Neural cell (in vitro differentiated cells): ENCODE measurements around the gene GOLGA2. TPM values are rescaled to one million over a fixed set of nuclear protein-coding genes. Genes with fewer than 3 reads are reported as not detected.

ENCODE experiments used
- H2AFZ ChIP-seq: fragments of 200-600, 300-800 bp; sonication (generic), shearing (Covaris generic); 2 replicates; pipeline ENCODE4 v1.6.0; 2014; ENCODE audit warnings: low read depth, mild to moderate bottlenecking, antibody characterized with exemption, low read length, moderate library complexity
- H3F3A ChIP-seq: fragments of 200-600 bp; shearing (Covaris generic); 2 replicates; pipeline ENCODE4 v1.6.1; 2016; ENCODE audit warnings: mild to moderate bottlenecking, moderate library complexity, mixed read lengths, antibody characterized with exemption, low read length; ENCODE audit not compliant: insufficient read depth, poor library complexity, severe bottlenecking
- H3K27ac ChIP-seq: fragments of 200-600, 300-800 bp; sonication (generic), shearing (Covaris generic); 2 replicates; pipeline ENCODE4 v1.5.1; 2014; ENCODE audit warnings: mild to moderate bottlenecking, low read length, moderate library complexity
- H3K27me3 ChIP-seq: fragments of 300-800, 200-600 bp; sonication (generic), shearing (Covaris generic); 2 replicates; pipeline ENCODE4 v1.6.0; 2014; ENCODE audit warnings: mild to moderate bottlenecking, low read depth, low read length, moderate library complexity; ENCODE audit not compliant: insufficient read depth
- H3K36me3 ChIP-seq: fragments of 300-800, 200-600 bp; sonication (generic), shearing (Covaris generic); 2 replicates; pipeline ENCODE4 v1.5.1; 2014; ENCODE audit warnings: mild to moderate bottlenecking, antibody characterized with exemption, low read length, moderate library complexity; ENCODE audit not compliant: insufficient read depth
- H3K4me2 ChIP-seq: fragments of 300-800, 200-600 bp; sonication (generic), shearing (Covaris generic); 2 replicates; pipeline ENCODE4 v1.6.0; 2014; ENCODE audit warnings: mild to moderate bottlenecking, low read length
- H3K4me3 ChIP-seq: fragments of 300-800, 200-600 bp; sonication (generic), shearing (Covaris generic); 2 replicates; pipeline ENCODE4 v1.5.1; 2014; ENCODE audit warnings: mild to moderate bottlenecking, low read length, moderate library complexity
- H3K79me2 ChIP-seq: fragments of 200-600 bp; shearing (Covaris generic); replicated peaks from 2 replicates; pipeline ENCODE4 v1.6.0; 2014; ENCODE audit warnings: mild to moderate bottlenecking, low read length, moderate library complexity; ENCODE audit not compliant: insufficient read depth
- H3K9ac ChIP-seq: fragments of 300-800, 200-600 bp; sonication (generic), shearing (Covaris generic); 2 replicates; pipeline ENCODE4 v1.6.1; 2016; ENCODE audit warnings: mild to moderate bottlenecking, low read length, mixed read lengths
- H3K9me2 ChIP-seq: fragments of 200-600 bp; shearing (Covaris generic); 2 replicates; pipeline ENCODE4 v1.6.1; 2016; ENCODE audit warnings: mild to moderate bottlenecking, low read length, mixed read lengths; ENCODE audit not compliant: insufficient read depth
- H3K9me3 ChIP-seq: fragments of 200-600, 300-800 bp; sonication (generic), shearing (Covaris generic); 2 replicates; pipeline ENCODE4 v1.6.1; 2016; ENCODE audit warnings: mild to moderate bottlenecking, mixed run types, low read length, moderate library complexity, mixed read lengths
- H4K20me1 ChIP-seq: fragments of 200-600 bp; shearing (Covaris generic); 2 replicates; pipeline ENCODE4 v1.6.1; 2016; ENCODE audit warnings: mild to moderate bottlenecking, mixed run types; ENCODE audit not compliant: insufficient read depth
- CTCF ChIP-seq: fragments of 450-650 bp; IDR thresholded peaks from 2 replicates; pipeline ENCODE4 v1.5.1; 2014; ENCODE audit warnings: antibody characterized with exemption, mild to moderate bottlenecking, moderate library complexity; ENCODE audit not compliant: poor library complexity, severe bottlenecking
- EP300 ChIP-seq: fragments of 450-650 bp; conservative IDR thresholded peaks from 2 replicates; pipeline ENCODE4 v1.6.1; 2014; ENCODE audit warnings: antibody characterized with exemption, mild to moderate bottlenecking, moderate library complexity; ENCODE audit not compliant: poor library complexity, severe bottlenecking
- EZH2 ChIP-seq: fragments of 200-600, 300-800 bp; shearing (Covaris generic), sonication (generic); IDR thresholded peaks from 2 replicates; pipeline ENCODE4 v1.6.1; 2014; ENCODE audit warnings: antibody characterized with exemption, low read length, borderline replicate concordance, mild to moderate bottlenecking; ENCODE audit not compliant: insufficient read depth, poor library complexity, severe bottlenecking
- MXI1 ChIP-seq: fragments of 450-650 bp; conservative IDR thresholded peaks from 2 replicates; pipeline ENCODE4 v1.6.1; 2014; ENCODE audit warnings: antibody characterized with exemption, mild to moderate bottlenecking; ENCODE audit not compliant: poor library complexity, severe bottlenecking
- POLR2AphosphoS5 ChIP-seq: IDR thresholded peaks from 2 replicates; pipeline ENCODE4 v1.6.1; 2012
- RAD21 ChIP-seq: fragments of 450-650 bp; conservative IDR thresholded peaks from 2 replicates; pipeline ENCODE4 v1.6.1; 2014; ENCODE audit warnings: antibody characterized with exemption, mild to moderate bottlenecking, moderate library complexity
- REST ChIP-seq: IDR thresholded peaks from 2 replicates; pipeline ENCODE4 v1.6.1; 2012; ENCODE audit warnings: borderline replicate concordance
- SMC3 ChIP-seq: fragments of 450-650 bp; conservative IDR thresholded peaks from 2 replicates; pipeline ENCODE4 v1.6.1; 2014; ENCODE audit warnings: antibody characterized with exemption, mild to moderate bottlenecking, moderate library complexity; ENCODE audit not compliant: poor library complexity
- TAF1 ChIP-seq: IDR thresholded peaks from 2 replicates; pipeline ENCODE4 v1.6.1; 2012; ENCODE audit warnings: low read depth
- polyA plus RNA-seq: library from polyadenylated mRNA; depleted of rRNA; stranded (reverse); fragments of >200 nt; gene quantifications from 2 replicates; pipeline ENCODE4 v1.2.3, GENCODE V29; 2014

GOLGA2 gene
- polyA plus RNA-seq, 1 donor from 2014 or later = 46.3 TPM

- TF ChIP-seq CTCF (no peak), SMC3 (no peak), TAF1 (no peak), RAD21 (no peak), MXI1 (no peak), POLR2AphosphoS5 (no peak), EP300 (no peak), REST (no peak), EZH2 (no peak)
- no peaks in the 10 kb centered on the region for H3K27me3 ChIP-seq
- no peaks in the 10 kb centered on the region for H3K9me2 ChIP-seq
- no peaks in the 10 kb centered on the region for H3F3A ChIP-seq
- no peak overlapping the region for H3K4me3 ChIP-seq
- no peak overlapping the region for H3K27ac ChIP-seq
- no peak overlapping the region for H2AFZ ChIP-seq
- peaks cover 5% of the 10 kb centered on the region for H3K36me3 ChIP-seq
- no peak overlapping the region for H3K9ac ChIP-seq
- no peak overlapping the region for H3K4me2 ChIP-seq
- peaks cover 17% of the 10 kb centered on the region for H3K79me2 ChIP-seq
- no peaks in the 10 kb centered on the region for H3K9me3 ChIP-seq
- H4K20me1 ChIP-seq = no peaks in the 10 kb centered on the region
Observed at GRCh38 chr9:128208946-128209669, 66.7 kb downstream of the GOLGA2 start.

- Histone ChIP-seq H3K27me3 (no peaks in the 10 kb centered on the region), H4K20me1 (no peaks in the 10 kb centered on the region), H3K79me2 (peaks cover 17% of the 10 kb centered on the region), H3K4me3 (no peak overlapping the region), H3K27ac (no peak overlapping the region), H3F3A (no peaks in the 10 kb centered on the region), H3K9ac (no peak overlapping the region), H2AFZ (no peak overlapping the region), H3K9me3 (no peaks in the 10 kb centered on the region), H3K4me2 (no peak overlapping the region), H3K9me2 (no peaks in the 10 kb centered on the region), H3K36me3 (peaks cover 5% of the 10 kb centered on the region)
- TF ChIP-seq POLR2AphosphoS5 (no peak), TAF1 (no peak), CTCF (no peak)
Observed at GRCh38 chr9:128208386-128208785, 67.4 kb downstream of the GOLGA2 start.
